MM.1S (cell line): ENCODE data around the gene CHCT1.

Source experiments
- DNase-seq: peaks from one replicate; pipeline ENCODE4 v3.0.0-alpha.2; 2015
- H2AFZ ChIP-seq: fragments of 300-600 bp; sonication (generic); 2 replicates; pipeline ENCODE4 v1.6.0; 2016; ENCODE audit warnings: antibody characterized with exemption, low read length
- H3F3A ChIP-seq: fragments of 300-600 bp; sonication (generic); 2 replicates; pipeline ENCODE4 v1.6.1; 2016; ENCODE audit warnings: mild to moderate bottlenecking, antibody characterized with exemption, low read length, moderate library complexity, mixed read lengths; ENCODE audit not compliant: insufficient read depth
- H3K27ac ChIP-seq: fragments of 300-600 bp; sonication (generic); 2 replicates; pipeline ENCODE4 v1.5.1; 2016; ENCODE audit warnings: mild to moderate bottlenecking, low read length
- H3K27me3 ChIP-seq: fragments of 300-600 bp; sonication (generic); replicated peaks from 2 replicates; pipeline ENCODE4 v1.6.0; 2016; ENCODE audit warnings: low read length; ENCODE audit not compliant: insufficient read depth
- H3K36me3 ChIP-seq: fragments of 300-600 bp; sonication (generic); replicated peaks from 2 replicates; pipeline ENCODE4 v1.6.1; 2016; ENCODE audit warnings: mild to moderate bottlenecking, low read length, mixed read lengths; ENCODE audit not compliant: insufficient read depth
- H3K4me1 ChIP-seq: fragments of 300-600 bp; sonication (generic); 2 replicates; pipeline ENCODE4 v1.6.1; 2016; ENCODE audit warnings: low read length, mixed read lengths
- H3K4me2 ChIP-seq: fragments of 300-600 bp; sonication (generic); 2 replicates; pipeline ENCODE4 v1.6.0; 2016; ENCODE audit warnings: low read depth, low read length
- H3K4me3 ChIP-seq: fragments of 300-600 bp; sonication (generic); 2 replicates; pipeline ENCODE4 v1.5.1; 2016; ENCODE audit warnings: low read length, mixed read lengths
- H3K79me2 ChIP-seq: fragments of 300-600 bp; sonication (generic); 2 replicates; pipeline ENCODE4 v1.6.1; 2016; ENCODE audit warnings: mixed run types, low read length, mixed read lengths
- H3K9ac ChIP-seq: fragments of 300-600 bp; sonication (generic); 2 replicates; pipeline ENCODE4 v1.6.1; 2016; ENCODE audit warnings: low read length, mixed read lengths
- H3K9me2 ChIP-seq: fragments of 300-600 bp; sonication (generic); replicated peaks from 2 replicates; pipeline ENCODE4 v1.6.1; 2016; ENCODE audit warnings: mild to moderate bottlenecking, low read length, mixed read lengths; ENCODE audit not compliant: insufficient read depth
- H3K9me3 ChIP-seq: fragments of 300-600 bp; sonication (generic); replicated peaks from 2 replicates; pipeline ENCODE4 v1.6.1; 2016; ENCODE audit warnings: mild to moderate bottlenecking, low read length, mixed read lengths; ENCODE audit not compliant: insufficient read depth
- H4K20me1 ChIP-seq: fragments of 300-600 bp; sonication (generic); 2 replicates; pipeline ENCODE4 v1.6.1; 2016; ENCODE audit warnings: mild to moderate bottlenecking, low read length, moderate library complexity, mixed read lengths; ENCODE audit not compliant: insufficient read depth
- CTCF ChIP-seq: fragments of 300-600 bp; sonication (generic); IDR thresholded peaks from 2 replicates; pipeline ENCODE4 v1.5.1; 2016; ENCODE audit warnings: antibody characterized with exemption, low read length, mixed read lengths
- EZH2 ChIP-seq: fragments of 300-600 bp; sonication (generic); optimal IDR thresholded peaks from 2 replicates; pipeline ENCODE3; 2017; ENCODE audit warnings: low read depth, mild to moderate bottlenecking, antibody characterized with exemption, low read length, mixed read lengths
- EZH2phosphoT487 ChIP-seq: fragments of 300-600 bp; sonication (generic); IDR thresholded peaks from 2 replicates; pipeline ENCODE4 v1.6.1; 2018; ENCODE audit warnings: antibody characterized with exemption, low read length

Gene CHCT1

GRCh38 chr17:60387666-60388065 lies 34.6 kb upstream of the CHCT1 start:
- H3K9me3 ChIP-seq, result no peaks in the 10 kb centered on the region
- TF ChIP-seq EZH2phosphoT487 (no peak), CTCF (no peak), EZH2 (no peak)
- no peak overlapping the region for H3K4me3 ChIP-seq
- no peaks in the 10 kb centered on the region for H3K27me3 ChIP-seq
- no peak overlapping the region for H3K9ac ChIP-seq
- H3K27ac ChIP-seq, result no peak overlapping the region
- no peak overlapping the region for H3K4me2 ChIP-seq
- no peaks in the 10 kb centered on the region for H3K9me2 ChIP-seq
- no peak for DNase-seq
- peaks cover 22% of the 10 kb centered on the region for H3K79me2 ChIP-seq
- H3F3A ChIP-seq, result peaks cover 6% of the 10 kb centered on the region
- H3K4me1 ChIP-seq, result no peaks in the 10 kb centered on the region
- no peaks in the 10 kb centered on the region for H4K20me1 ChIP-seq
- H3K36me3 ChIP-seq, result no peaks in the 10 kb centered on the region
- no peak overlapping the region for H2AFZ ChIP-seq

- Histone ChIP-seq H3K9me2 (no peaks in the 10 kb centered on the region), H3K9ac (no peak overlapping the region), H3K27ac (no peak overlapping the region), H3K4me1 (no peaks in the 10 kb centered on the region), H4K20me1 (no peaks in the 10 kb centered on the region), H3K4me3 (no peak overlapping the region), H3K27me3 (no peaks in the 10 kb centered on the region), H3K4me2 (no peak overlapping the region), H3K79me2 (peaks cover 22% of the 10 kb centered on the region), H3K9me3 (no peaks in the 10 kb centered on the region), H2AFZ (no peak overlapping the region), H3K36me3 (no peaks in the 10 kb centered on the region), H3F3A (peaks cover 12% of the 10 kb centered on the region)
- no peak for DNase-seq
- TF ChIP-seq CTCF, result no peak
- TF ChIP-seq EZH2phosphoT487, result no peak
- no peak for TF ChIP-seq EZH2
These were observed 33.5 kb upstream of the CHCT1 start for GRCh38 chr17:60388742-60389141.

- Histone ChIP-seq H4K20me1 (no peaks in the 10 kb centered on the region), H3K79me2 (peaks cover 22% of the 10 kb centered on the region), H3K27ac (no peak overlapping the region), H3K27me3 (no peaks in the 10 kb centered on the region), H3K4me3 (no peak overlapping the region), H3F3A (peaks cover 12% of the 10 kb centered on the region), H2AFZ (no peak overlapping the region), H3K9me2 (no peaks in the 10 kb centered on the region), H3K4me1 (no peaks in the 10 kb centered on the region), H3K4me2 (no peak overlapping the region), H3K36me3 (no peaks in the 10 kb centered on the region), H3K9ac (no peak overlapping the region), H3K9me3 (no peaks in the 10 kb centered on the region)
- TF ChIP-seq EZH2phosphoT487, result no peak
- no peak for DNase-seq
These were observed 32.1 kb upstream of the CHCT1 start for GRCh38 chr17:60390186-60390585.

GRCh38 chr17:60390925-60391470 lies 31.3 kb upstream of the CHCT1 start:
- Histone ChIP-seq H3K36me3 (no peaks in the 10 kb centered on the region), H3K9me2 (no peaks in the 10 kb centered on the region), H3F3A (peaks cover 12% of the 10 kb centered on the region), H3K79me2 (peaks cover 22% of the 10 kb centered on the region), H2AFZ (peak overlapping the region; percentile 95), H3K4me1 (no peaks in the 10 kb centered on the region), H3K4me2 (peak overlapping the region; percentile 93), H3K4me3 (peak overlapping the region; percentile 93), H3K9ac (peak overlapping the region; percentile 85; the same call in 1 of the 2 replicates), H3K27me3 (no peaks in the 10 kb centered on the region), H4K20me1 (no peaks in the 10 kb centered on the region), H3K9me3 (no peaks in the 10 kb centered on the region), H3K27ac (no peak overlapping the region)
- TF ChIP-seq EZH2, result no peak
- TF ChIP-seq EZH2phosphoT487, result no peak
- no peak for TF ChIP-seq CTCF
- no peak for DNase-seq
